GM19324 (cell line): ENCODE results near the gene CTSZ.
"Not testable (repeated sequence)": the region's sequence is repeated elsewhere in the genome, so short reads cannot be mapped to it uniquely, and the experiment has no call there.

Experiments
- ATAC-seq: cut with Tn5 transposase; IDR thresholded peaks from one replicate; pipeline ENCODE4 v1.9.1; 2021; ENCODE audit warnings: mild to moderate bottlenecking, moderate library complexity; ENCODE audit not compliant: unreplicated experiment, low FRiP score

Gene CTSZ

GRCh38 chr20:59014680-59015389 lies 7.8 kb upstream of the CTSZ start:
- no peak for ATAC-seq

- ATAC-seq, result no peak
Measured at GRCh38 chr20:59013959-59014608, 7.0 kb upstream of the CTSZ start.

- no peak for ATAC-seq
Measured at GRCh38 chr20:59013031-59013951, 6.2 kb upstream of the CTSZ start.

- not testable (repeated sequence) for ATAC-seq
Measured at GRCh38 chr20:59011874-59012157, 4.8 kb upstream of the CTSZ start.

GRCh38 chr20:59010995-59011873 lies 4.2 kb upstream of the CTSZ start:
- no peak for ATAC-seq

GRCh38 chr20:59010321-59010994 lies 3.4 kb upstream of the CTSZ start:
- ATAC-seq, result no peak

GRCh38 chr20:59008715-59009336 lies 1.8 kb upstream of the CTSZ start:
- no peak for ATAC-seq

GRCh38 chr20:59007665-59008511 lies 834 bp upstream of the CTSZ start:
- peak; percentile 18 for ATAC-seq

GRCh38 chr20:59006167-59006863 lies 739 bp downstream of the CTSZ start:
- no peak for ATAC-seq

GRCh38 chr20:59005523-59006166 lies 1.4 kb downstream of the CTSZ start:
- ATAC-seq, result no peak

- peak; percentile 71 for ATAC-seq
Measured at GRCh38 chr20:59004763-59005522, 2.1 kb downstream of the CTSZ start.

- no peak for ATAC-seq
Measured at GRCh38 chr20:59004493-59004762, 2.6 kb downstream of the CTSZ start.

- no peak for ATAC-seq
Measured at GRCh38 chr20:59003836-59004492, 3.1 kb downstream of the CTSZ start.

GRCh38 chr20:59002874-59003399 lies 4.1 kb downstream of the CTSZ start:
- ATAC-seq, result no peak

GRCh38 chr20:59002388-59002787 lies 4.7 kb downstream of the CTSZ start:
- no peak for ATAC-seq

- no peak for ATAC-seq
Measured at GRCh38 chr20:59001449-59002171, 5.4 kb downstream of the CTSZ start.
